HEK293 (cell line): ENCODE data around the gene KIF21B.
"Not testable (repeated sequence)": the region's sequence is repeated elsewhere in the genome, so short reads cannot be mapped to it uniquely, and the experiment has no call there.

Experiments
- CTCF ChIA-PET: fragments of 350-600 bp; formaldehyde crosslinking; extraction: SDS; loops from one replicate; lab custom pipeline; 2021; ENCODE audit warnings: antibody characterized with exemption; lab: Yijun Ruan, JAX
- POLR2A ChIA-PET: fragments of 300-600 bp; formaldehyde crosslinking; extraction: SDS; loops from one replicate; lab custom pipeline; 2020; ENCODE audit warnings: antibody characterized with exemption, inconsistent platforms; lab: Yijun Ruan, JAX
- H3K27ac ChIP-seq: fragments of 200-500 bp; sonication (Bioruptor generic); 2 replicates; pipeline ENCODE4 v1.5.1; 2014; ENCODE audit warnings: low read depth, low read length, control low read depth, inconsistent platforms; ENCODE audit errors: extremely low read depth
- H3K36me3 ChIP-seq, 2 experiments: fragments of 200-500 bp in 1 of 2; sonication (Bioruptor generic) in 1 of 2; 1 replicate in 1 of 2; 2 replicates in 1 of 2; pipeline ENCODE4 v1.5.1; 2014 to 2017; ENCODE audit warnings: inconsistent platforms in 2 of 2, low read length in 2 of 2; ENCODE audit not compliant: control insufficient read depth in 2 of 2, insufficient read depth in 1 of 2
- H3K4me1 ChIP-seq: fragments of 200-500 bp; sonication (Bioruptor generic); 2 replicates; pipeline ENCODE4 v1.5.1; 2014; ENCODE audit warnings: mild to moderate bottlenecking, low read length, inconsistent platforms; ENCODE audit not compliant: control insufficient read depth, insufficient read depth
- H3K4me3 ChIP-seq: 2 replicates; pipeline ENCODE4 v1.5.1; 2011; ENCODE audit warnings: low read depth, mild to moderate bottlenecking, control low read depth, low read length, moderate library complexity
- H3K9me3 ChIP-seq: fragments of 200-500 bp; sonication (Bioruptor generic); 2 replicates; pipeline ENCODE4 v1.5.1; 2014; ENCODE audit warnings: low read depth, low read length, inconsistent platforms; ENCODE audit not compliant: control insufficient read depth, insufficient read depth
- GLI4 ChIP-seq: fragments of 450-650 bp; formaldehyde crosslinking; IDR thresholded peaks from 2 replicates; pipeline ENCODE4 v1.5.1; 2016; ENCODE audit warnings: missing biosample characterization, missing genetic modification characterization
- GLIS2 ChIP-seq: fragments of 450-650 bp; formaldehyde crosslinking; IDR thresholded peaks from 2 replicates; pipeline ENCODE4 v1.5.1; 2016; ENCODE audit warnings: missing biosample characterization, missing genetic modification characterization
- PRDM1 ChIP-seq: fragments of 450-650 bp; formaldehyde crosslinking; IDR thresholded peaks from 2 replicates; pipeline ENCODE4; 2016; ENCODE audit warnings: missing biosample characterization, missing genetic modification characterization
- TCF7L2 ChIP-seq: IDR thresholded peaks from 2 replicates; pipeline ENCODE4 v1.6.1; 2011; ENCODE audit warnings: low read depth, mild to moderate bottlenecking, inconsistent platforms, low read length, moderate library complexity, borderline replicate concordance
- ZBTB1 ChIP-seq: fragments of 450-650 bp; formaldehyde crosslinking; IDR thresholded peaks from 2 replicates; pipeline ENCODE4 v1.5.1; 2016; ENCODE audit warnings: missing biosample characterization, missing genetic modification characterization
- ZBTB7A ChIP-seq: fragments of 450-650 bp; formaldehyde crosslinking; IDR thresholded peaks from 2 replicates; pipeline ENCODE4 v1.5.1; 2016; ENCODE audit warnings: low read depth, missing biosample characterization, missing genetic modification characterization
- ZBTB8A ChIP-seq: fragments of 450-650 bp; formaldehyde crosslinking; IDR thresholded peaks from 2 replicates; pipeline ENCODE4 v1.5.1; 2016; ENCODE audit warnings: missing biosample characterization, missing genetic modification characterization
- ZNF175 ChIP-seq: fragments of 450-650 bp; formaldehyde crosslinking; IDR thresholded peaks from 2 replicates; pipeline ENCODE4 v1.5.1; 2016; ENCODE audit warnings: missing biosample characterization, missing genetic modification characterization
- ZNF19 ChIP-seq: fragments of 450-650 bp; formaldehyde crosslinking; IDR thresholded peaks from 2 replicates; pipeline ENCODE4; 2016; ENCODE audit warnings: missing biosample characterization, missing genetic modification characterization, low read depth
- ZNF366 ChIP-seq: fragments of 450-650 bp; formaldehyde crosslinking; conservative IDR thresholded peaks from 2 replicates; pipeline ENCODE4 v1.5.1; 2016; ENCODE audit warnings: missing biosample characterization, missing genetic modification characterization
- ZNF37A ChIP-seq: fragments of 450-650 bp; IDR thresholded peaks from 2 replicates; pipeline ENCODE4 v1.5.1; 2018; ENCODE audit warnings: missing biosample characterization, missing genetic modification characterization
- ZNF48 ChIP-seq: fragments of 450-650 bp; formaldehyde crosslinking; IDR thresholded peaks from 2 replicates; pipeline ENCODE4 v1.5.1; 2016; ENCODE audit warnings: missing biosample characterization, missing genetic modification characterization
- ZNF521 ChIP-seq: fragments of 450-650 bp; formaldehyde crosslinking; IDR thresholded peaks from 2 replicates; pipeline ENCODE4 v1.5.1; 2017; ENCODE audit warnings: missing biosample characterization, mild to moderate bottlenecking, missing genetic modification characterization
- ZNF561 ChIP-seq: fragments of 450-650 bp; IDR thresholded peaks from 2 replicates; pipeline ENCODE4 v1.5.1; 2018; ENCODE audit warnings: missing biosample characterization, missing genetic modification characterization, borderline replicate concordance
- ZNF677 ChIP-seq: fragments of 450-650 bp; IDR thresholded peaks from 2 replicates; pipeline ENCODE4 v1.5.0; 2018; ENCODE audit warnings: missing biosample characterization, mild to moderate bottlenecking, missing genetic modification characterization, moderate library complexity
- ZNF776 ChIP-seq: fragments of 450-650 bp; formaldehyde crosslinking; IDR thresholded peaks from 2 replicates; pipeline ENCODE4 v1.5.0; 2017; ENCODE audit warnings: missing biosample characterization, missing genetic modification characterization, borderline replicate concordance
- TF ChIP-seq, protein P1 (sequence below): fragments of 450-650 bp; formaldehyde crosslinking; IDR thresholded peaks from 2 replicates; pipeline ENCODE4 v1.5.1; 2016; ENCODE audit warnings: missing biosample characterization, missing genetic modification characterization
- TF ChIP-seq, protein P2 (sequence below): fragments of 450-650 bp; formaldehyde crosslinking; IDR thresholded peaks from 2 replicates; pipeline ENCODE4 v1.5.1; 2016; ENCODE audit warnings: missing biosample characterization, missing genetic modification characterization, low read depth
- TF ChIP-seq, protein P3 (sequence below): fragments of 450-650 bp; formaldehyde crosslinking; IDR thresholded peaks from 2 replicates; pipeline ENCODE4 v1.5.1; 2016; ENCODE audit warnings: missing biosample characterization, missing genetic modification characterization

KIF21B gene

DNA sequence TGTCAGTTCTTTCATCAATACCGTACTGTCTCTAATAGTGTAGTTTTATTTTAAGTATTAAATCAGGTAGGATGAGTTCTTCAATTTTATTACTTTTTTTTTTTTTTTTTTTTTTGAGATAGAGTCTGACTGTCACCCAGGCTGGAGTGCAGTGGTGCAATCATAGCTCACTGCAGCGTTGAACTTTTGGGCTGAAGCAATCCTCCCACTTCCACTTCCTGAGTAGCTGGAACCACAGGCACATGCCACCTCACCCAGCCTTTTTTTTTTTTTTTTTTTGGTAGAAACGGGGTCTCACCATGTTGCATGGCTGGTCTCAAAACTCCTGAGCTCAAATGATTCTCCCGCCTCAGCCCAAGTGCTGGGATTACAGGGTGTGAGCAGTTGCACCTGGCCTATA lies 84.6 kb downstream of the KIF21B start:
- ChIA-PET CTCF (interaction anchor here (0.6 kb wide), 1 partner anchor 220 kb away, joined by 3 read pairs; no protein-coding TSS in a partner anchor), POLR2A (interaction anchor here (0.7 kb wide), 1 partner anchor 73 kb away, joined by 7 read pairs; no protein-coding TSS in a partner anchor)
- Histone ChIP-seq H3K4me3 (no peak overlapping the region), H3K27ac (no peak overlapping the region), H3K4me1 (no peaks in the 10 kb centered on the region), H3K36me3 (no peaks in the 10 kb centered on the region), H3K9me3 (no peaks in the 10 kb centered on the region)
- TF ChIP-seq ZNF366 (tag by site-specific recombination) (no peak), ZNF19 (tag by site-specific recombination) (no peak), ZNF48 (tag by site-specific recombination) (no peak), GLIS2 (tag by site-specific recombination) (no peak), ZNF561 (tag by site-specific recombination) (no peak), ZNF37A (tag by site-specific recombination) (no peak), ZNF776 (tag by site-specific recombination) (no peak), ZNF175 (tag by site-specific recombination) (no peak), ZBTB1 (tag by site-specific recombination) (no peak), ZNF521 (tag by site-specific recombination) (no peak), TCF7L2 (no peak), ZNF677 (no peak), ZBTB8A (no peak), ZBTB7A (no peak), PRDM1 (tag by site-specific recombination) (no peak), GLI4 (tag by site-specific recombination) (no peak)
- TF ChIP-seq, protein P1, sequence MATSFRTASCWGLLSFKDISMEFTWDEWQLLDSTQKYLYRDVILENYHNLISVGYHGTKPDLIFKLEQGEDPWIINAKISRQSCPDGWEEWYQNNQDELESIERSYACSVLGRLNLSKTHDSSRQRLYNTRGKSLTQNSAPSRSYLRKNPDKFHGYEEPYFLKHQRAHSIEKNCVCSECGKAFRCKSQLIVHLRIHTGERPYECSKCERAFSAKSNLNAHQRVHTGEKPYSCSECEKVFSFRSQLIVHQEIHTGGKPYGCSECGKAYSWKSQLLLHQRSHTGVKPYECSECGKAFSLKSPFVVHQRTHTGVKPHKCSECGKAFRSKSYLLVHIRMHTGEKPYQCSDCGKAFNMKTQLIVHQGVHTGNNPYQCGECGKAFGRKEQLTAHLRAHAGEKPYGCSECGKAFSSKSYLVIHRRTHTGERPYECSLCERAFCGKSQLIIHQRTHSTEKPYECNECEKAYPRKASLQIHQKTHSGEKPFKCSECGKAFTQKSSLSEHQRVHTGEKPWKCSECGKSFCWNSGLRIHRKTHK (tag by site-specific recombination): no peak
- TF ChIP-seq, protein P2, sequence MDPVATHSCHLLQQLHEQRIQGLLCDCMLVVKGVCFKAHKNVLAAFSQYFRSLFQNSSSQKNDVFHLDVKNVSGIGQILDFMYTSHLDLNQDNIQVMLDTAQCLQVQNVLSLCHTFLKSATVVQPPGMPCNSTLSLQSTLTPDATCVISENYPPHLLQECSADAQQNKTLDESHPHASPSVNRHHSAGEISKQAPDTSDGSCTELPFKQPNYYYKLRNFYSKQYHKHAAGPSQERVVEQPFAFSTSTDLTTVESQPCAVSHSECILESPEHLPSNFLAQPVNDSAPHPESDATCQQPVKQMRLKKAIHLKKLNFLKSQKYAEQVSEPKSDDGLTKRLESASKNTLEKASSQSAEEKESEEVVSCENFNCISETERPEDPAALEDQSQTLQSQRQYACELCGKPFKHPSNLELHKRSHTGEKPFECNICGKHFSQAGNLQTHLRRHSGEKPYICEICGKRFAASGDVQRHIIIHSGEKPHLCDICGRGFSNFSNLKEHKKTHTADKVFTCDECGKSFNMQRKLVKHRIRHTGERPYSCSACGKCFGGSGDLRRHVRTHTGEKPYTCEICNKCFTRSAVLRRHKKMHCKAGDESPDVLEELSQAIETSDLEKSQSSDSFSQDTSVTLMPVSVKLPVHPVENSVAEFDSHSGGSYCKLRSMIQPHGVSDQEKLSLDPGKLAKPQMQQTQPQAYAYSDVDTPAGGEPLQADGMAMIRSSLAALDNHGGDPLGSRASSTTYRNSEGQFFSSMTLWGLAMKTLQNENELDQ (tag by site-specific recombination): no peak
- TF ChIP-seq, protein P3, sequence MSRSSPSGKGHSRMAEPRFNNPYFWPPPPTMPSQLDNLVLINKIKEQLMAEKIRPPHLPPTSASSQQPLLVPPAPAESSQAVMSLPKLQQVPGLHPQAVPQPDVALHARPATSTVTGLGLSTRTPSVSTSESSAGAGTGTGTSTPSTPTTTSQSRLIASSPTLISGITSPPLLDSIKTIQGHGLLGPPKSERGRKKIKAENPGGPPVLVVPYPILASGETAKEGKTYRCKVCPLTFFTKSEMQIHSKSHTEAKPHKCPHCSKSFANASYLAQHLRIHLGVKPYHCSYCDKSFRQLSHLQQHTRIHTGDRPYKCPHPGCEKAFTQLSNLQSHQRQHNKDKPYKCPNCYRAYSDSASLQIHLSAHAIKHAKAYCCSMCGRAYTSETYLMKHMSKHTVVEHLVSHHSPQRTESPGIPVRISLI (tag by site-specific recombination): no peak

DNA sequence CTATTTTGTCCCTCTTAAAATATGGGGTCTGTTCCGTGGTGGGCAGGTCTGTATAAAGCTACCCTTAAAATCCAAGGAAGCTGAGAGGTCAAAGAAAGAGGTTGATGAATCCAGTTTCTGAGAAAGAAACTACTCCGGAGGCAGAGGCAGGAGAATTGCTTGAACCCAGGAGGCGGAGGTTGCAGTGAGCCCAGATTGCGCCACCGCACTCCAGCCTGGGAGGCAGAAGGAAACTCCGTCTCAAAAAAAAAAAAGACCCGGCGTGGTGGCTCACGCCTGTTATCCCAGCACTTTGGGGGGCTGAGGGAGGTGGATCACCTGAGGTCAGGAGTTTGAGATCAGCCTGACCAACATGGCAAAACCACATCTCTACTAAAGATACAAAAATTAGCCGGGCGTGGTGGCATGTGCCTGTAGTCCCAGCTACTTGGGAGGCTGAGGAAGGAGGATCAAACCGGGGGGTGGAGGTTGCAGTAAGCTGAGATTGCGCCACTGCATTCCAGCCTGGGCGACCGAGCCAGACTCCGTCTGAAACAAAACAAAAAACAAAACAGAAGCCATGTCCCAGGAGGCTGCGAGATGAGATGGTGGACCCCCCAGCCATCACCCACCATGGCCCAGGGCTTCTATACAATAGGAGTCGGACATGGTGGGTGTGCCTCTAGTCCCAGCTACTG lies 88.1 kb downstream of the KIF21B start:
- H3K4me1 ChIP-seq, H3K9me3 ChIP-seq, H3K36me3 ChIP-seq, H3K4me3 ChIP-seq, CTCF ChIA-PET, H3K27ac ChIP-seq, POLR2A ChIA-PET: not testable (repeated sequence)
